ENCODE measurements around the gene GLIS1. TPM values are rescaled to one million over a fixed set of nuclear protein-coding genes. Genes with fewer than 3 reads are reported as not detected.

The GLIS1 gene
- total RNA-seq, 1 experiment from 2014 or later, result 1.7 TPM

DNA sequence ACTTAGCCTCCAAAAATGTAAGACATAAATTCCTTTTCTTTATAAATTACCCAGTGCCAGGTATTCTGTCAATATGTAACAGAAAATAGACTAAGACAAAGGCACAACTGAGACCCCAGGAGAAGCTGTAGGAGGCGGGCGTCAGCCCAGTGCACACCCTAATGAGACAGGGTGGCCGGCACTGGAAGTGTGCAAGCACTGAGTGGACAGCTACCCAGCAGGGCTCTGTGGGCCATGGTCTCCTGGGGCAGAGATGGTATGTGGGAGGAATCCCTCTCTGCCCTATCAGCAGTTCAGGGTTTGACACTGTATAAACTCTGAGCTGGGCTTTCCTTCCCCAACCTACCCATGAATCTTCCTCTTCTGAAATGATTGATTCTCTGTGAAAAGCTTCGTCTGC lies 139.5 kb downstream of the GLIS1 start:
- ChIA-PET POLR2A (ENCODE audit: unreplicated experiment) (no interaction called here), CTCF (no interaction called here)
- H4K20me1 ChIP-seq (ENCODE audit: low read length), result no peaks in the 10 kb centered on the region
- H3K27me3 ChIP-seq (ENCODE audit: low read length), result no peaks in the 10 kb centered on the region
- no peaks in the 10 kb centered on the region for H3K4me1 ChIP-seq (ENCODE audit: insufficient read depth, low read length)
- no peak overlapping the region for H3K4me3 ChIP-seq (ENCODE audit: low read length)
- no TSS peak for BruUV-seq (replicated peaks)
- H3K4me2 ChIP-seq (ENCODE audit: low read length), result no peak overlapping the region
- DNase-seq, result no peak
- intact Hi-C loops (cut with micrococcal nuclease), result loop anchor here (10.0 kb wide), 1 partner anchor 135 kb away; the partner anchor contains the start of gene GLIS1
- no peaks in the 10 kb centered on the region for H3F3A ChIP-seq (ENCODE audit: low read length, unreplicated experiment)
- no peaks in the 10 kb centered on the region for H3K79me2 ChIP-seq (ENCODE audit: low read length)
- no peak for ATAC-seq
- H3K9me2 ChIP-seq (replicated peaks; ENCODE audit: low read length), result no peaks in the 10 kb centered on the region
- no peak overlapping the region for H3K27ac ChIP-seq (ENCODE audit: low read length)
- no peak overlapping the region for H3K9ac ChIP-seq (ENCODE audit: low read length)
- no peak for TF ChIP-seq EZH2 (IDR thresholded peaks at IDR 0.05; ENCODE audit: low read length, unreplicated experiment)
- TF ChIP-seq, protein P1, sequence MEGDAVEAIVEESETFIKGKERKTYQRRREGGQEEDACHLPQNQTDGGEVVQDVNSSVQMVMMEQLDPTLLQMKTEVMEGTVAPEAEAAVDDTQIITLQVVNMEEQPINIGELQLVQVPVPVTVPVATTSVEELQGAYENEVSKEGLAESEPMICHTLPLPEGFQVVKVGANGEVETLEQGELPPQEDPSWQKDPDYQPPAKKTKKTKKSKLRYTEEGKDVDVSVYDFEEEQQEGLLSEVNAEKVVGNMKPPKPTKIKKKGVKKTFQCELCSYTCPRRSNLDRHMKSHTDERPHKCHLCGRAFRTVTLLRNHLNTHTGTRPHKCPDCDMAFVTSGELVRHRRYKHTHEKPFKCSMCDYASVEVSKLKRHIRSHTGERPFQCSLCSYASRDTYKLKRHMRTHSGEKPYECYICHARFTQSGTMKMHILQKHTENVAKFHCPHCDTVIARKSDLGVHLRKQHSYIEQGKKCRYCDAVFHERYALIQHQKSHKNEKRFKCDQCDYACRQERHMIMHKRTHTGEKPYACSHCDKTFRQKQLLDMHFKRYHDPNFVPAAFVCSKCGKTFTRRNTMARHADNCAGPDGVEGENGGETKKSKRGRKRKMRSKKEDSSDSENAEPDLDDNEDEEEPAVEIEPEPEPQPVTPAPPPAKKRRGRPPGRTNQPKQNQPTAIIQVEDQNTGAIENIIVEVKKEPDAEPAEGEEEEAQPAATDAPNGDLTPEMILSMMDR (conservative IDR thresholded peaks at IDR 0.05; ENCODE audit: low read depth, low read length), result no peak
- no peak for TF ChIP-seq EZH2phosphoT487 (IDR thresholded peaks at IDR 0.05; ENCODE audit: borderline replicate concordance, low read length)
- H3K9me3 ChIP-seq (ENCODE audit: low read length), result no peaks in the 10 kb centered on the region
- no peak overlapping the region for H2AFZ ChIP-seq (ENCODE audit: low read length)
- no peaks in the 10 kb centered on the region for H3K36me3 ChIP-seq (ENCODE audit: low read depth, low read length)

GRCh38 chr1:53598966-53599365 lies 140.0 kb downstream of the GLIS1 start:
- Histone ChIP-seq H3K36me3 (ENCODE audit: low read depth, low read length) (no peaks in the 10 kb centered on the region), H3K4me2 (ENCODE audit: low read length) (no peak overlapping the region), H3K9me3 (ENCODE audit: low read length) (no peaks in the 10 kb centered on the region), H3F3A (ENCODE audit: low read length, unreplicated experiment) (no peaks in the 10 kb centered on the region), H3K4me1 (ENCODE audit: insufficient read depth, low read length) (no peaks in the 10 kb centered on the region), H3K27ac (ENCODE audit: low read length) (no peak overlapping the region), H3K9me2 (replicated peaks; ENCODE audit: low read length) (no peaks in the 10 kb centered on the region), H4K20me1 (ENCODE audit: low read length) (no peaks in the 10 kb centered on the region), H3K9ac (ENCODE audit: low read length) (no peak overlapping the region), H2AFZ (ENCODE audit: low read length) (no peak overlapping the region), H3K4me3 (ENCODE audit: low read length) (no peak overlapping the region), H3K79me2 (ENCODE audit: low read length) (no peaks in the 10 kb centered on the region), H3K27me3 (ENCODE audit: low read length) (no peaks in the 10 kb centered on the region)
- BruUV-seq (replicated peaks), result no TSS peak
- TF ChIP-seq EZH2 (IDR thresholded peaks at IDR 0.05; ENCODE audit: low read length, unreplicated experiment) (no peak), EZH2phosphoT487 (IDR thresholded peaks at IDR 0.05; ENCODE audit: borderline replicate concordance, low read length) (no peak)
- TF ChIP-seq, protein P1 (conservative IDR thresholded peaks at IDR 0.05; ENCODE audit: low read depth, low read length), result no peak
- CTCF ChIA-PET, result no interaction called here
- DNase-seq (no peak), ATAC-seq (no peak)
- POLR2A ChIA-PET (ENCODE audit: unreplicated experiment), result no interaction called here
- intact Hi-C loops (cut with micrococcal nuclease), result loop anchor here (10.0 kb wide), 1 partner anchor 136 kb away; the partner anchor contains the start of gene GLIS1

GRCh38 chr1:53595906-53596305 lies 143.1 kb downstream of the GLIS1 start:
- intact Hi-C loops (cut with micrococcal nuclease), result loop anchor here (10.0 kb wide), 1 partner anchor 139 kb away; the partner anchor contains the start of gene GLIS1
- Histone ChIP-seq H3K9ac (ENCODE audit: low read length) (no peak overlapping the region), H3K4me2 (ENCODE audit: low read length) (no peak overlapping the region), H2AFZ (ENCODE audit: low read length) (no peak overlapping the region), H3K36me3 (ENCODE audit: low read depth, low read length) (no peaks in the 10 kb centered on the region), H3F3A (ENCODE audit: low read length, unreplicated experiment) (no peaks in the 10 kb centered on the region), H4K20me1 (ENCODE audit: low read length) (no peaks in the 10 kb centered on the region), H3K27me3 (ENCODE audit: low read length) (no peaks in the 10 kb centered on the region), H3K4me3 (ENCODE audit: low read length) (no peak overlapping the region), H3K27ac (ENCODE audit: low read length) (no peak overlapping the region), H3K4me1 (ENCODE audit: insufficient read depth, low read length) (peaks cover 4% of the 10 kb centered on the region; the same call in 1 of the 2 replicates), H3K9me2 (replicated peaks; ENCODE audit: low read length) (no peaks in the 10 kb centered on the region), H3K9me3 (ENCODE audit: low read length) (no peaks in the 10 kb centered on the region), H3K79me2 (ENCODE audit: low read length) (no peaks in the 10 kb centered on the region)
- TF ChIP-seq, protein P1 (conservative IDR thresholded peaks at IDR 0.05; ENCODE audit: low read depth, low read length), result no peak
- no peak for TF ChIP-seq EZH2 (IDR thresholded peaks at IDR 0.05; ENCODE audit: low read length, unreplicated experiment)
- TF ChIP-seq EZH2phosphoT487 (IDR thresholded peaks at IDR 0.05; ENCODE audit: borderline replicate concordance, low read length), result no peak
- ATAC-seq, result no peak
- ChIA-PET POLR2A (ENCODE audit: unreplicated experiment) (no interaction called here), CTCF (no interaction called here)
- BruUV-seq (replicated peaks), result no TSS peak
- DNase-seq, result no peak
